Islet precursor cell (in vitro differentiated cells): ENCODE measurements around the gene S100PBP.

ENCODE experiments used
- DNase-seq: peaks from one replicate; pipeline ENCODE4 v3.0.0-alpha.2; 2018

The S100PBP gene

GRCh38 chr1:32888677-32889420 lies 71.4 kb downstream of the S100PBP start:
- DNase-seq = no peak

- no peak for DNase-seq
These were observed 72.4 kb downstream of the S100PBP start for GRCh38 chr1:32889731-32890278.

DNA sequence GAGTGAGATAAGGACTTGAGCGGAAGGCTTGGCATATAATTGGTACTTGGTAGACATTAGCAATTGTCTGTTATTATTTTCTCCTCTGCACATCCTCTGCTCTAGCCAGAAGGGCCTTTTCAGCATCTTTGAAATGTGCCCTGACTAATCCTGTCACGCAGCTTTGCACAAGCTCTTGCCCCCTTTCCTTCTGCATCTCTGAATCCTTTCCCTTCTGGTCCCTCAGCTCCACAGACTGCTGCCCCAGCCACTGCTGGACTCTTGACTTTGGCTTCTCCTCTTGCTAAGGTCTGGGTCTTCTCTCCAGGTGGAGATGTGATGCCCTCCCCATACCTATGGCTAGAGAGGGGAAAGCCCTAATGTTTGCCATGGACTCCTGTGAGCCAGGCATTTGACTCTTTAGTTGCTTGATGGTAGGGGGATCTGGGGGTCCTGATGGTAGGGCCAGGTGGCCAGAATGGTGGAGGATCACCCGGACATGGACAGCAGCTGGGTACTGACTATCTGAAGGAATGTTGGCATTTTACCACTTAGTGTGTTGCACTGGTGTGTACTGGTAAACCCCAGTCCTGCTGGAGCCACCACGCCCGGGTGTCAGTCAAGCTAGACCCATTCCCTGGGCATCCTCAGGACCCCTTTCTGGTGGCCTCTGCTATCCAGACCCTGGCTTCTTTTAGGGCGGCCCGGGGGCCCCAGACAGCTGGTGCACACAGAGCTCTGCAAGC lies 73.2 kb downstream of the S100PBP start:
- DNase-seq = no peak

GRCh38 chr1:32891241-32891570 lies 73.8 kb downstream of the S100PBP start:
- DNase-seq = no peak

DNA sequence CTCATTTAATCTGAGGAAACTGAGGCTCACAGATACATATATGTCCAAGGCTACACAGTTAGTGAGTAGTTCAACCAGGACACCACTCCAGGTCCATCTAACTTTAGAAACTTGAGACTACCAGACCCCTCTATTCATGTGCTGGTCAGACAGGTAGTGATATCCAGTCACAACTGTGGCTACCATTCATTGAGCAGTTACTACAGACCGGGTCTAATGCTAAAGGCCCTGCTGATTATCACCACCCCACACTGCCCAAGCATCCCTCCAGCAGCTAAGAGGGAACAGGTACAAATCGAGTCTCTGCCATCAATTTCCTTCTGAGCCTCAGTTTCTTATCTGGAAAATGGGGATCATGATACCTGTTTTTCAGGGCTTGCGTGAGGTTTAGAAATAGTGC lies 74.2 kb downstream of the S100PBP start:
- DNase-seq = no peak

DNA sequence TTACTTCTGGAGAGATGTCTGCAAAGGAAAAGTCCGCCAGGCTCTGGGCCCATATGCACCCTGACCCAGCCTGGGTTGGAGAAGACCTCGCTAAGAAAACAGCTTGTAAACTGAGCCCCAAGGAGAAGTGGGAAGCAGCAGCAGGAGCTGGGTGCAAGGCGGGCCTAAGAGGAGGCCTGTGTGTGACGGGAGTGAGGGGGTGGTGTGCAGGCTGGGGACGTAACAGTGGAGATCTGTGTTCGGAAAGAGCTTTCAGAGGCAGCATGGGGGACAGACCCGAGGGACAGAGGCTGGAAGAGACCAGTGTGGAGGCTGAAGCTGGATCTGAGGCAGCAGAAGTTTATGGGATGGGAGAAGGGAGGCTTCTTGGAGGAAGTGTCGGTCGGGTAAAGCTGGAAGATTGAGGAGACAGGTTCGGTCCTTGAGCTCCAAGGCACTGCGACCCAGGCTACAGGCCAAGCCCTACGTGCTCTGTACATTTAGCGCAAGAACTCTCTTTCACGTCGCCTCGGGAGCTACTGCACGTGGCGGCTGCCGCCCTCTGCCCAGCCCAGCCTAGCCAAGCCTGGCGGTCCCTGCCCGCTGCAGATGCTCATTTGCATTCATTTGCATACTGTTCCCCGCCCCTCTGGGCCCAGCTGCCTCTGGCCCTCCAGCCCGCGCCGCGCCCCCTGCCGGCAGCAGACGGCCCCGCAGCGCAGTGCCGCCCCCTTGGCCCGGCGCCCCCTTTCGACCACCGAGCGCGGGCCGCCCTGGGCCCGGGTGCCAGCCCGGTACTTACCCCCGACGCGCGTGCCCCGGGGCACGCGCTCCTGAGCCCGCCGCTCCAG lies 75.1 kb downstream of the S100PBP start:
- peak; percentile 68 for DNase-seq

DNA sequence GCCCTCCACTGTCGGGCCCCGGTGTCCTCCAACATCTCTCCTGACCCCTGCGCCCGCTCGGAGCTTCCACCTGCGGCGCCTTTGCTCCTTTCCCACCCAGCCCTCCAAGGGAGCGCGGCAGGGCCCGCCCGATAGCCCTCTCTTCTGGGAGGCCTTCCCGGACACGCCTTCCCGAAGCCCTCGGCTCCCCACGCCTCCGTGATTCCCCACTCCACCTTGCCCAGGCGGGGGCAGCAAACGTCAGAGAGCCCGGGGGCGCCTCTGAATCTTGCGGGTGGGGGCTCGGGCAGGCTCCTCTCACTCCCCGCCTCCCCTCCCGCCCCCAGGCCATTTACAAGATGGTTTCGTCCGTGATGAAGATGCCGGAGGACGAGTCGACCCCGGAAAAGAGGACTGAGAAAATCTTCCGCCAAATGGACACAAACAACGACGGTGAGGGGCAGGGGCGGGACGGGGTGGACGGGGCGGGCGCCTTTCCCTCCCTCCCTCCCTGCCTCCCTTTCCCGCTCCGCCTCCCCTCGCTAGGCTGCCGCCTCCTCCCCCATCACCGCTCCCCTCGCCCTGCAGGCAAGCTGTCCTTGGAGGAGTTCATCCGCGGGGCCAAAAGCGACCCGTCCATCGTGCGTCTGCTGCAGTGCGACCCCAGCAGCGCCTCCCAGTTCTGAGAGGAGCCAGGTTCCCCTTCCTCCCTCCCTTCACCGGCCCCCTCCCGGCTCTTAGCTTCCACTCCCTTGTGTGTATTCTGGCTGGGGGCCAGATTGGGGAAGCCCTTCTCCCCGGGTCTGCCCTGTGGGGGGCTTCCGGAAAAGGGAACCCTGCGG lies 76.0 kb downstream of the S100PBP start:
- peak; percentile 84 for DNase-seq

GRCh38 chr1:32894019-32894600 lies 76.7 kb downstream of the S100PBP start:
- DNase-seq = peak; percentile 55

GRCh38 chr1:32894681-32895080 lies 77.2 kb downstream of the S100PBP start:
- DNase-seq = peak; percentile 55

DNA sequence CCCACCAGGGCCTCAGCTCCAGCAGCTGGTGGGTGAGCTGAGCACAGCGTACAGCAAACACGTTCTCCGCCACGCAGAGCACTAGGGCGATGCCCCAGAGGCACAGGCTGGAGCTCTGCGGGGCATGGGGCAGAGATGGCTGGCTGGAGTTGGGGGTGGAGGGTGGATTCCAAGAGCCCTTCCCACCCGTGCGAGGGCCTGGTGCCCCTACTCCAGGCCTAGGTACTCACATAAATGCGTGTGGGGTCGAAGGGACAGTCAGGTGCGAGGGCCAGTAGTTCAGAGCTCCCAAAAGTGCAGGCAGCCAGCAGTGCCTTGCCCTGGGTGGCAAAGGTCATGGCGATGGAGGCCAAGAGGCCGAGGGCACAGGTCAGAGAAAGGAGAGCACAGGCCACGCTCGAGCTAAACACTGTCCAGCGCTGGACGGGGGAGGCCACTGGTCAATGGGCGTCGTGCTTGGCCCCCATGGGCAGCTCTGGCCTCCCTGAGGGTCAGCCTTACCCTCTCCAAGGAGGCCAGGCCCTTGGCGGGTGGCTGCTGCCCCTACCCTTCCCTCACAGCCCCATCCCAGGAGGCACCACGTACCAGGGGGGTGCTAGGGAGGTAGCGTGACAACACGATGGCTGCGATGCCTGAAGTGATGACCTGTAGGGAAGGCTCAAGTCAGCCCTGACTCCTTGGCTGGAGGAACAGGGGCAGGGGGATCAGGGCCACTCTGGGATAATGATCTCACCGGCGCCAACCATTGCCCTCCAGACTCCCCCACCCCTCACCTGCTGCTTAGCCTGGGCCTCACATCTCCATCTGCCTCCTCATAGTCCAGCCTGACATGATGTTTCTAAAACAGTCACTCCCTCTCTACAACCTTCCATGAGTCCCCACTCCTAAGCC lies 78.1 kb downstream of the S100PBP start:
- DNase-seq = peak; percentile 50

- DNase-seq = peak; percentile 48
These were observed 79.0 kb downstream of the S100PBP start for GRCh38 chr1:32896451-32896850.

- peak; percentile 73 for DNase-seq
These were observed 79.9 kb downstream of the S100PBP start for GRCh38 chr1:32897082-32898049.

GRCh38 chr1:32898056-32898455 lies 80.6 kb downstream of the S100PBP start:
- peak; percentile 43 for DNase-seq

DNA sequence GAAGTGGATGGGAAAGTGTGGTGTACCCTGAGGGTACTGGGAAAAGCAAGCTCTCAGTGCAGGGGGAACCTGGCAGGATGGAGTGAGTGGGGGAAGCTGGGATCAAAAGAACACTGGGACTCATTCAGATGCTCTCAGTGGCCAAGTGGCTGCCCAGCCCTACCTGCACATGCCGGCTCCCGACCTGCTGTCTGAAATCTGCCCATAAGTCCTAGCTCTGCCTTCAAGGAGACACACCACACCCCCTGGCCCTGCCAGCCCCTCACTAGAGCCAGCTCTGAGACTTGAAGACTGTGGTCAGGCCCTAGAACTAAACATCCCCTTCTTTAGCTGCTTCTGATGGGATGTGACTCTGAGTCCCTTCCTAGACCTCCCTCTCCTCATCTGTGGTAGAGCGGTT lies 81.5 kb downstream of the S100PBP start:
- no peak for DNase-seq

DNA sequence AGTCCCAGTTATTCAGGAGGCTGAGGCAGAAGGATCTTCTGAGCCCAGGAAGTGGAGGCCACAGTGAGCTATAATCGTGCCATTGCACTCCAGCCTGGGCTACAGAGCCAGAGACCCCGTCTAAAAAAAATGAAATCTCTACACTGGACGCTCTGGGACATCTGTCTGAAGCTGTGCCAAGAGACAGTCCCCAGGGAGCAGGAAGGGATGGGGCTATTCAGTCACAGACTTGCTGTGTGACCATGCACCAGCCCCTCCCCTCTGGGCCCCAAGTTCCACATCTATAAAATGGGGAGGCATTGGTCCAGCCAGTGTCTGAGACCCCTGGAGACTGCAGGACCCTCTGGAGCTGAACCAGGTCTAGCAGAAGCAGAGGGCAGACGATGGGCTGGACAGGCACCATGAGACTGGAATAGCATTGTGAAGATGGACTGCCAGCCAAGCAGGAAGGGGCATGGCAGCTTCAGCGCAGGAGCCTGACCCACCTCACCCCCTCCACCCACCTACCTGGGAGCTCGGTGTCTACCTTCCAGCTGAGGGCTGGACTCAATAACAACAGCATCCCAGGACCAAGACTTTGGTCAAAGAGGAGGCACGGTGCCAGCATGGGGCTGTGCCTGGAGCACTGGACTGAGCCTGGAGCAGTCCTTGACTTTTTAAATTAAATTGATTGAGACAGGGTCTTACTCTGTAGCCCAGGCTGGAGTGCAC lies 82.3 kb downstream of the S100PBP start:
- no peak for DNase-seq

- no peak for DNase-seq
These were observed 83.0 kb downstream of the S100PBP start for GRCh38 chr1:32900371-32900955.

DNA sequence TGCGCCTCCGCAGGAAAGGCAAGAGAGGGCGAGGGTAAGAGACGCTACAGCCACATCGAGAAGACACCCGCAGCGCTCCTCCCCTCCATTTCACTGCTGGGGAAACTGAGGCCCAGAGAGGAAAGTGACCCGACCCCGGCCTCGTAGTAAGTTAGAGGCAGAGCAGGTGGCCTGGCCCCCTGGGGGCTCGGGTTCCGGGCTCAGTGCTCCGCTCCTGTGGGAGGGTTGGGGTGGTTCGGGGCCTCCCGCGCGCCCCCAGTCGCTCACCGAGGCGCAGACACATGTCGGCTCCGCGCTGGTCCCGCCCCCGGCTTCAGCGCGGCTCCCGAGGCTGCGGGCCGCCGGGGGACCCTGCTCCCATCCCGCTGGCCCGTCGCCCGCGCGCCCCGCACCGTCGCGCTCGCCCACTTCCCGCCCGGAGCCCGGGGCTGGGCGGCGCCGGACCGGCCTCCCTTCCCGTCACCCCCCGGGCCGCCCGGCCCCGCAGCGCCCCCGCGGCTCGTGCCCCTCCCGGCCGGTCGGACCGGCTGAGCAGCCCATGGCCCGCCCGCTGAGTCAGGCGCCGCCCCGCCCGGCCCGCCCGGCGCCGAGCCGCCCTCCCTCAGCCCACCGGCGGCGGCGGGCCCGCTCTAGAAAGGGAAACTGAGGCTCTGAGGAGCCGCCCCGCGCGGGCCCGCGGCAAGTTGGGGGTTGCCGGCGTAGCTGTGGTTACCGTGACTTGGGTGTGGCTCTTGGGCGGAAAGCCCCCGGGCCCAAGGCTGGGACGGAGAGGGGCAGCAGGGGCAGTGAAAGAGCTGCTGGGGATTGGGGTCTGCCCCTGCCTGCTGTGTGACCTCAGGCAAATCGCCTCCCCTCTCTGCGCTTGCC lies 83.7 kb downstream of the S100PBP start, which contains the start of gene TMEM54:
Gene TMEM54 (minus strand): TSS at position 434 of the 867 bp plus-strand sequence. CDS start 151 bp downstream, at position 283.
- peak; percentile 75 for DNase-seq
